GM12872 (cell line): Measurements from ENCODE around the gene FBLN1.

ENCODE experiments used
- TF ChIP-seq, protein P1 (sequence below): IDR thresholded peaks from 3 replicates; pipeline ENCODE4 v1.5.1; 2011; ENCODE audit warnings: low read depth, mild to moderate bottlenecking, low read length, moderate library complexity; ENCODE audit not compliant: insufficient read depth

FBLN1 gene

GRCh38 chr22:45640941-45641621 lies 138.4 kb downstream of the FBLN1 start:
- TF ChIP-seq, protein P1, sequence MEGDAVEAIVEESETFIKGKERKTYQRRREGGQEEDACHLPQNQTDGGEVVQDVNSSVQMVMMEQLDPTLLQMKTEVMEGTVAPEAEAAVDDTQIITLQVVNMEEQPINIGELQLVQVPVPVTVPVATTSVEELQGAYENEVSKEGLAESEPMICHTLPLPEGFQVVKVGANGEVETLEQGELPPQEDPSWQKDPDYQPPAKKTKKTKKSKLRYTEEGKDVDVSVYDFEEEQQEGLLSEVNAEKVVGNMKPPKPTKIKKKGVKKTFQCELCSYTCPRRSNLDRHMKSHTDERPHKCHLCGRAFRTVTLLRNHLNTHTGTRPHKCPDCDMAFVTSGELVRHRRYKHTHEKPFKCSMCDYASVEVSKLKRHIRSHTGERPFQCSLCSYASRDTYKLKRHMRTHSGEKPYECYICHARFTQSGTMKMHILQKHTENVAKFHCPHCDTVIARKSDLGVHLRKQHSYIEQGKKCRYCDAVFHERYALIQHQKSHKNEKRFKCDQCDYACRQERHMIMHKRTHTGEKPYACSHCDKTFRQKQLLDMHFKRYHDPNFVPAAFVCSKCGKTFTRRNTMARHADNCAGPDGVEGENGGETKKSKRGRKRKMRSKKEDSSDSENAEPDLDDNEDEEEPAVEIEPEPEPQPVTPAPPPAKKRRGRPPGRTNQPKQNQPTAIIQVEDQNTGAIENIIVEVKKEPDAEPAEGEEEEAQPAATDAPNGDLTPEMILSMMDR: no peak

- TF ChIP-seq, protein P1: no peak
Measured at GRCh38 chr22:45642986-45643385, 140.3 kb downstream of the FBLN1 start.

- TF ChIP-seq, protein P1: no peak
Measured at GRCh38 chr22:45644714-45645113, 142.0 kb downstream of the FBLN1 start.

GRCh38 chr22:45645150-45645525 lies 142.5 kb downstream of the FBLN1 start:
- TF ChIP-seq, protein P1: no peak

GRCh38 chr22:45645526-45646414 lies 143.1 kb downstream of the FBLN1 start:
- TF ChIP-seq, protein P1: peak; percentile 82

DNA sequence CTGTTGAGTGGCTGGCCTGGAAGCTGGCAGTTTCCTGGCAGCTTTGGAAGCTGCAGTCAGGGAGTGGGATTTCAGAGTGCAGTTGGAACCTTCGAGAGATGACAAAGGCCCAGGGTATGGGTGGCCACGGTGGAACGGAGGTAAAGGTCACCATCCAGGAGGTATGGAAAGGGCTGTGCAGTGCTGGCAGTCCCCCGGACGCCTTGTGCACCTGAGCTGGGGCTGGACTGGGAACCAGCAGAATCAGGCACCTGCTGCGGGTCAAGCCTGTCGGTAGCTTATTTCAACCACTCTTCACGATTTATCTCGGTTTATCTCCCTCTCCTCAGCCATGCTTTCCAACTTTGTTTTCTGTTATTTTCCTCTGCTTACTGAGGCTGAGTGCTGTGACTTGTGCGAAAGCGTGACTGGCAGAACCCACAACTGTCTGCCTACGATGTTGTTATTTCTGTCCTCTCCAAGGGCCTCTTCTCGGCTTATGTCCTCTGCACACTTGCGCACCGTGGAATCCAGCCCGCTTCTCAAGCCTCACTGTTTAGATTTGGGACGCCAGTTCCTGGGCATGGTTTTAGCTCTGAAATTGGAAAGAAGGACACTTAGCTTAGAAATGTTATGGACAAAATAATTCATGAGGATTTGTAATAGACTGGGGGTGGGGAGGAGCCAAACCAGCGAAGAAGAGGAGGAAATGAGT lies 145.0 kb downstream of the FBLN1 start:
- TF ChIP-seq, protein P1: no peak
